ENCODE results near the gene SMS.

SMS gene

GRCh38 chrX:21978346-21978745 lies 37.8 kb downstream of the SMS start:
- H3K4me3 ChIP-seq (ENCODE audit: low read length): no peak overlapping the region
- TF ChIP-seq ZNF274 (IDR thresholded peaks at IDR 0.05; ENCODE audit: low read depth, low read length): no peak

- no peak overlapping the region for H3K4me3 ChIP-seq (ENCODE audit: low read length)
Observed at GRCh38 chrX:21982311-21982710, 41.8 kb downstream of the SMS start.

GRCh38 chrX:21985332-21985777 lies 44.8 kb downstream of the SMS start:
- no peak for TF ChIP-seq ZNF274 (IDR thresholded peaks at IDR 0.05; ENCODE audit: low read depth, low read length)

More at GRCh38 chrX:21982311-21982710, 41.8 kb downstream of the SMS start:
- no peak for TF ChIP-seq ZNF274 (IDR thresholded peaks at IDR 0.05; ENCODE audit: low read depth, low read length)

GRCh38 chrX:21986596-21986995 lies 46.1 kb downstream of the SMS start:
- no peak for TF ChIP-seq ZNF274 (IDR thresholded peaks at IDR 0.05; ENCODE audit: low read depth, low read length)
- no peak overlapping the region for H3K4me3 ChIP-seq (ENCODE audit: low read length)

More at GRCh38 chrX:21985332-21985777, 44.8 kb downstream of the SMS start:
- no peak overlapping the region for H3K4me3 ChIP-seq (ENCODE audit: low read length)

GRCh38 chrX:21989384-21989783 lies 48.9 kb downstream of the SMS start:
- TF ChIP-seq ZNF274 (IDR thresholded peaks at IDR 0.05; ENCODE audit: low read depth, low read length): no peak
- no peak overlapping the region for H3K4me3 ChIP-seq (ENCODE audit: low read length)

- no peak for TF ChIP-seq ZNF274 (IDR thresholded peaks at IDR 0.05; ENCODE audit: low read depth, low read length)
Observed at GRCh38 chrX:21990832-21991231, 50.3 kb downstream of the SMS start.

GRCh38 chrX:21991504-21991903 lies 51.0 kb downstream of the SMS start:
- H3K4me3 ChIP-seq (ENCODE audit: low read length): no peak overlapping the region
- no peak for TF ChIP-seq ZNF274 (IDR thresholded peaks at IDR 0.05; ENCODE audit: low read depth, low read length)

More at GRCh38 chrX:21990832-21991231, 50.3 kb downstream of the SMS start:
- no peak overlapping the region for H3K4me3 ChIP-seq (ENCODE audit: low read length)

GRCh38 chrX:21993265-21993664 lies 52.8 kb downstream of the SMS start:
- no peak overlapping the region for H3K4me3 ChIP-seq (ENCODE audit: low read length)
- no peak for TF ChIP-seq ZNF274 (IDR thresholded peaks at IDR 0.05; ENCODE audit: low read depth, low read length)

- no peak overlapping the region for H3K4me3 ChIP-seq (ENCODE audit: low read length)
- no peak for TF ChIP-seq ZNF274 (IDR thresholded peaks at IDR 0.05; ENCODE audit: low read depth, low read length)
Observed at GRCh38 chrX:21996872-21997455, 56.5 kb downstream of the SMS start.

GRCh38 chrX:21998037-21998436 lies 57.5 kb downstream of the SMS start:
- TF ChIP-seq ZNF274 (IDR thresholded peaks at IDR 0.05; ENCODE audit: low read depth, low read length): no peak
- H3K4me3 ChIP-seq (ENCODE audit: low read length): no peak overlapping the region

GRCh38 chrX:22004866-22005265 lies 64.4 kb downstream of the SMS start:
- no peak for TF ChIP-seq ZNF274 (IDR thresholded peaks at IDR 0.05; ENCODE audit: low read depth, low read length)
- no peak overlapping the region for H3K4me3 ChIP-seq (ENCODE audit: low read length)

- no peak overlapping the region for H3K4me3 ChIP-seq (ENCODE audit: low read length)
- no peak for TF ChIP-seq ZNF274 (IDR thresholded peaks at IDR 0.05; ENCODE audit: low read depth, low read length)
Observed at GRCh38 chrX:22012051-22012450, 71.5 kb downstream of the SMS start.

- H3K4me3 ChIP-seq (ENCODE audit: low read length): no peak overlapping the region
- no peak for TF ChIP-seq ZNF274 (IDR thresholded peaks at IDR 0.05; ENCODE audit: low read depth, low read length)
Observed at GRCh38 chrX:22012931-22013330, 72.4 kb downstream of the SMS start.

GRCh38 chrX:22015139-22015750 lies 74.7 kb downstream of the SMS start:
- no peak for TF ChIP-seq ZNF274 (IDR thresholded peaks at IDR 0.05; ENCODE audit: low read depth, low read length)
- no peak overlapping the region for H3K4me3 ChIP-seq (ENCODE audit: low read length)

- no peak for TF ChIP-seq ZNF274 (IDR thresholded peaks at IDR 0.05; ENCODE audit: low read depth, low read length)
- H3K4me3 ChIP-seq (ENCODE audit: low read length): no peak overlapping the region
Observed at GRCh38 chrX:22021751-22022324, 81.3 kb downstream of the SMS start.
